ENCODE results near the gene MSI2.
"Not testable (repeated sequence)": the region's sequence is repeated elsewhere in the genome, so short reads cannot be mapped to it uniquely, and the experiment has no call there.

The MSI2 gene

GRCh38 chr17:57621791-57622190 is 365.5 kb downstream of the MSI2 start:
- not testable (repeated sequence) for DNase-seq

GRCh38 chr17:57622306-57622682 is 366.0 kb downstream of the MSI2 start:
- DNase-seq, result no peak

- peak; percentile 28 for DNase-seq
Observed at GRCh38 chr17:57622683-57623433, 366.5 kb downstream of the MSI2 start.

GRCh38 chr17:57623620-57624019 is 367.3 kb downstream of the MSI2 start:
- no peak for DNase-seq

GRCh38 chr17:57624386-57624785 is 368.1 kb downstream of the MSI2 start:
- DNase-seq, result peak; percentile 33

GRCh38 chr17:57625511-57625910 is 369.2 kb downstream of the MSI2 start:
- no peak for DNase-seq

- no peak for DNase-seq
Observed at GRCh38 chr17:57625957-57626356, 369.6 kb downstream of the MSI2 start.

- no peak for DNase-seq
Observed at GRCh38 chr17:57626520-57627210, 370.3 kb downstream of the MSI2 start.

GRCh38 chr17:57627591-57627990 is 371.3 kb downstream of the MSI2 start:
- DNase-seq, result no peak

- DNase-seq, result no peak
Observed at GRCh38 chr17:57628421-57628820, 372.1 kb downstream of the MSI2 start.

- DNase-seq, result no peak
Observed at GRCh38 chr17:57629470-57629869, 373.1 kb downstream of the MSI2 start.

- DNase-seq, result no peak
Observed at GRCh38 chr17:57629886-57630285, 373.6 kb downstream of the MSI2 start.

GRCh38 chr17:57630736-57631135 is 374.4 kb downstream of the MSI2 start:
- DNase-seq, result no peak

GRCh38 chr17:57631871-57632270 is 375.5 kb downstream of the MSI2 start:
- DNase-seq, result no peak

GRCh38 chr17:57632294-57632693 is 376.0 kb downstream of the MSI2 start:
- no peak for DNase-seq

GRCh38 chr17:57633236-57633635 is 376.9 kb downstream of the MSI2 start:
- DNase-seq, result no peak

- DNase-seq, result no peak
Observed at GRCh38 chr17:57634713-57635465, 378.6 kb downstream of the MSI2 start.

GRCh38 chr17:57636274-57636673 is 380.0 kb downstream of the MSI2 start:
- DNase-seq, result no peak

- no peak for DNase-seq
Observed at GRCh38 chr17:57636985-57637665, 380.8 kb downstream of the MSI2 start.

- DNase-seq, result no peak
Observed at GRCh38 chr17:57637666-57638010, 381.3 kb downstream of the MSI2 start.

- no peak for DNase-seq
Observed at GRCh38 chr17:57638284-57638683, 382.0 kb downstream of the MSI2 start.

- no peak for DNase-seq
Observed at GRCh38 chr17:57639381-57639780, 383.1 kb downstream of the MSI2 start.

- no peak for DNase-seq
Observed at GRCh38 chr17:57640079-57640478, 383.8 kb downstream of the MSI2 start.

Measured in right kidney (tissue), 1 donor.